AG10803 (cell line): ENCODE results near the gene FILIP1L.

Experiments used
- DNase-seq: peaks from one replicate; pipeline ENCODE4 v3.0.0; 2010; ENCODE audit warnings: low read depth
- H3K4me3 ChIP-seq: 2 replicates; pipeline ENCODE4 v1.5.1; 2011; ENCODE audit warnings: mild to moderate bottlenecking, low read length, control low read depth
- CTCF ChIP-seq: conservative IDR thresholded peaks from 2 replicates; pipeline ENCODE4 v1.5.1; 2011; ENCODE audit warnings: mild to moderate bottlenecking, low read length, control low read depth, inconsistent platforms

Gene FILIP1L

GRCh38 chr3:99961756-99962515 is 152.4 kb downstream of the FILIP1L start:
- no peak for TF ChIP-seq CTCF

GRCh38 chr3:99960941-99961340 is 153.4 kb downstream of the FILIP1L start:
- no peak for DNase-seq
- H3K4me3 ChIP-seq = no peak overlapping the region
- TF ChIP-seq CTCF = no peak

More at GRCh38 chr3:99961756-99962515, 152.4 kb downstream of the FILIP1L start:
- no peak overlapping the region for H3K4me3 ChIP-seq
- no peak for DNase-seq

GRCh38 chr3:99960123-99960878 is 154.0 kb downstream of the FILIP1L start:
- no peak for DNase-seq
- TF ChIP-seq CTCF = no peak
- no peak overlapping the region; the same call in 1 of the 2 replicates for H3K4me3 ChIP-seq

GRCh38 chr3:99958222-99958912 is 155.9 kb downstream of the FILIP1L start:
- no peak for TF ChIP-seq CTCF
- no peak for DNase-seq
- H3K4me3 ChIP-seq = no peak overlapping the region

- DNase-seq = peak; percentile 57
These were observed 157.0 kb downstream of the FILIP1L start for GRCh38 chr3:99957151-99957796.

More at GRCh38 chr3:99957151-99957796, 157.0 kb downstream of the FILIP1L start:
- no peak overlapping the region for H3K4me3 ChIP-seq
- no peak for TF ChIP-seq CTCF
